Hepatic stellate cell (primary cell): ENCODE measurements around the gene PPFIA4.

Experiments used
- DNase-seq: peaks from one replicate; pipeline ENCODE4 v3.0.0; 2011; ENCODE audit warnings: low spot score

The PPFIA4 gene

GRCh38 chr1:203057911-203058675, 31.8 kb downstream of the PPFIA4 start:
- no peak for DNase-seq

DNA sequence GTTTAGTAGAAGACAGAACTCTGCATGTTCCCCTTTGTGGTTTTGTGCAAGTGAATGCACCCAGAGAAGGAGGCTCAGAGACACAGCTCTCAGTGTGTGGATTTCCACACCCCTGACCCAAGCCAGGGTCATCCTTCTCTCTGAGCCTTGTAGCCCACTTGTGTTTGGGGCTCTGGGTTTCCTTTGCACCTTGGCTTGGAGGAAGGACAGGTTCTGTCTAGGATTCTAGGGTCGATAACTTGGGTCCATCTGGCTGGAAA, 32.3 kb downstream of the PPFIA4 start:
- DNase-seq, result no peak

DNA sequence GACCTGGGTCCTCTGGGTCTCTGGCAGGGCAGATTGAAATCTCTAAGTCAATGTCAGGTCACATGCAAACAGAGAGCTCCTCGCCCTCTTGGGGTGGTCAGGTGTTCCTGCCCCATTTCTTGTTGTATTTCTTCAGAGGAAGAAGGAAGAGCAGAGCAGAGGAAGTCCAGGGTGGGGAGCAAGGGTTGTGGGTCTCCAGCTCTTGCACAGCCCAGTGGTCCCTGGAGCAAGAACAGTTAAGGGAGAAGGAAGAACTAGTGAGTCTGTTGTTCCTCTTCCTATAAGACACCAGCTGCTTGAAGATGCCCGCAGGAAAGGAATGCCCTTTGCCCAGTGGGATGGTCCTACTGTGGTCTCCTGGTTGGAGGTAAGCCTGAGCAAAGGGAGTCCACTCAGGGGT, 33.2 kb downstream of the PPFIA4 start:
- DNase-seq, result no peak

- no peak for DNase-seq
Measured at GRCh38 chr1:203060115-203060514, 33.8 kb downstream of the PPFIA4 start.

DNA sequence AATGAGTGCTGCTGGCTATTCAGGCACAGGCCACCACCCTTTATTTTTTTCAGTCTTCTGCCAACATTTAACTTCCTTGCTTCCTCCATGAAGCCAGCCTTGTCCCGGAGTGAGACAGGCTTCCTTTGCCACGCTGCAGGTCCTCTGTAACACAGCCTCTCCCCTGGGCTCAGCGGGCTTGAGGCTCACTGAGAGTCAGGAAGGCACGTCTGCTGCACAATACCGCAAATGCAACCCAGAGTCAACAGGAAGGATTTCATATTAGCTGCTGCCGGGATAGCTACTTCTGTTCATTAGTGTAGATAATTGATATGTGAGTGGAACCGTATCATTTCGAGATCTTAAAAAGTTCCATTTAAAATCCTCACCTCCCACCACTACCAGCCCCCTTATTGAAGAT, 37.0 kb downstream of the PPFIA4 start:
- DNase-seq, result no peak

GRCh38 chr1:203065191-203065590, 38.9 kb downstream of the PPFIA4 start:
- no peak for DNase-seq

DNA sequence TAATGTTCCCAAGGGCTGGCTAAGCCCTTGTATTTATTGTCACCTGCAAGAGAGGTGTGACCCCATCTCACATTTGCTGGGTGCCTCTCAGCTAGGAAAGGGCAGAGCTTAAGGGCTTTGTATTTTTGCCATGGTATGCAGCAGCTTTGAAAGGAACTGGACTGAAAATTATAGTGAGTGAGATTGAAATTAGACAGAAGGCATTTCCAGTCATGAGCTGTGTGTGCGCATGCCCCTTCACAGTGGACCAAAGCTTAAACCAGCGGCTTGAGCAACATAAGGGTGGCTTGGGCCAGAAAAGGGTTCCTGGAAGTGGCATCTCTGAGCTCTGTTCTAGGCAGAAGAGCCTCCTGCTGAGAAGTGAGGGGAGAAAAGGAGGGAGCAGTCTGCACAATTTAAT, 39.7 kb downstream of the PPFIA4 start:
- DNase-seq, result no peak

DNA sequence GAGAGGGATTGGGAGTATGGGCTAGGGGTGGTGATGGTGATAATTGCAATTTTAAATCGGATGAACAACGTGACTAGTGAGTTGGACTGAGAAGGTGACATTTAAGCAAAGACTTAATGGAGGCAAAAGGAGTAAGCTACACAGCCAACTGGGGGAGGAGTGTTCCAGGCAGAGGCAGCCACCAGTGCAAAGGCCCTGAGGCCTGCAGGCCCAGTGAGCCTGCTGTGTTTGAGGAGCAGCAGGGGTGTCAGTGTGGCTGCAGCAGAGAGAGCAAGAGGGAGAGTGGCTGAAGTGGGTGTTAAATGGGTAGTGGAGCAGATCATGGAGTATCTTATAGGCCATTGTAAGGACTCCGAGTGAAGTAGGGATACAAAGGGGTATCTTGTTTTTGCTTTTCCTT, 40.7 kb downstream of the PPFIA4 start:
- DNase-seq, result no peak

DNA sequence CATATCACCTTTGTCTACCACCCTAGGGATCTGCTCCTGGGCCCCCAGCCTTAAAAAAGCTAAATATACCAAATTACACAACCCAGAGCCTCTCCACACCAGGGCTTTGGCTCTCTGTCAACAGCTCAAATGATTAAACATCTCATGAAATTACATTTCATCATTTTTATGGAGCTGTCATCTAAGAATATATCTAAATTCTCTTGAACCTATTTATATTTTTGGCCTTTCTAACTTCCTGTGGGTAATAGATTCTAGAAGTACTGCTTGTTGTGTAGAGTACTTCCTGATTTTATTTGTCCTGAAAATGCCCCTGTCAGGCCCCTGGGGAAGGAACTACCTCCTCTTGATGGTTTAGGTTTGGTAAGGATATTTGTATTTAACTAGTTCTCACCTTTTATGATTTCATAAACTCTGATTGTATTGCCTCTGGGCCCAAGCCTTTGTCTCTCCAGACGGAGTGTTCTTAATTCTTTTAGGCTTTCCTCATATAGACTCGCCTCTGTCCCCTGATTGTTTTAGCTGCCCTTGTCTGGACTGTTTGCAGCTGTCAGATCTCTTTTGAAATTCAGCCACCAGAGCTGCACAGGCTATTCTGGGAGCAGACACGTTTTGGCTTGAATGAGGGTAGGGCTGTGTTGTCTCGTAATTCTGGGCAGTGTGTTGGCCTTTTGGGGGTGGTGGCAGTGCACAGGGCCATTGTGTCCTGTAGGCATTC, 42.9 kb downstream of the PPFIA4 start:
- no peak for DNase-seq

GRCh38 chr1:203072002-203072602, 45.8 kb downstream of the PPFIA4 start:
- DNase-seq, result no peak

DNA sequence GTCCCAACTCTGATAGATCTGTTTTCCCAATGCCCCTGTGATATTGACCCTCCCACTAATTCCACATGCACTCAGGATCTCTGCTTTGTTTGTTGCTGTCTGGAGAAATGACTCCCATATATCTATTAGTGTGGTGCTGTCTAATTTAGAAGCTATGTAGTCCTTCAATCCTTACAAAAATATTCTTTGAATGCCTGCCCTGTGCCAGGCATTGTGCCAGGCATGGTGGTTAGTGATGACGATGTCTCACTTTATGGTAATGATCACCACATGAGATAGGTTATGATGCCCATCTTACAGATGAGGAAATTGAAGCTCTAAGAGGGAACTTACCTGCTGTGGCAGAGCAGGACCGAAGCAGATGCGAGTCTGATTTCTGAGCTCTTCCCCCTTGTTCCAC, 46.6 kb downstream of the PPFIA4 start:
- no peak for DNase-seq

- DNase-seq, result no peak
Measured at GRCh38 chr1:203073469-203073868, 47.2 kb downstream of the PPFIA4 start.

DNA sequence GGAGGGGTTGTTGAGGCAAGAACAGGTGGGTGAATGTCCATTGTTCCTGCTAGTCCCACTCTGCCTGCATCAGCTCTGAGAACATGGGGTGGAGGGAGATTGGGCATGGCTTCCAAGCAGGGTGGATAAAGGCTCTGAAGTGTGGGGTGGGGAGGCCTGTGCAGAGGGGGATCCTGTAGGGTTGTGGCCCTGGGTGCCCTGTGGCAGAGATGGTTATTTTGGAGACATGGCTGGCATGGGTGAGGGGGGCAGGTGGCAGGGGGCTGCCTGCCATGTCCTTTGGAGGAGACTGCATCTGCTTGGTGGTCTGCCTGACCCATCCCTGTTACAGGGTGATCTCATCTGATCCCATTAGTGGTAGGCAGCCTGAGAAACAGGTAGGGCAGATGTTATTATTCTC, 48.3 kb downstream of the PPFIA4 start:
- no peak for DNase-seq

GRCh38 chr1:203075236-203076030, 49.1 kb downstream of the PPFIA4 start:
- DNase-seq, result no peak

- DNase-seq, result no peak
Measured at GRCh38 chr1:203076031-203076511, 49.8 kb downstream of the PPFIA4 start.

DNA sequence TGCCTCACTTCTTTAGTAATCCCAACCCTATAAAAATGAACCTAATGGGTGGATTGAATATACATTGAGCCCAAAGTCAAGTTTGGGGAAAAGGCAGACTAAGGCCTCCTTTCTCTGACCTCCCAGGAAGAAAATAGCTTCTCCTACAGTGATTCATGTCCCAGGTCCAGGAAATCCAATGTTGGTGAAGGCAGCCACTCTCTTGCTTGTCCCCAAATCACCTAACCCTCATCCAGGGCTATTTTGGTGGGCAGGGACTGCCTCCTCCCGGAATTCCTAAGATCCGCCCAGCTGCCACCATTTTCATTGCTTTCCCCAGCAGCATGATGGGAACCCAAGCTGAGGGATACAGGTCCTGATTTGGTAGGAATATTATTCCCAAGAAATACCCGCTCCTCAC, 51.1 kb downstream of the PPFIA4 start:
- no peak for DNase-seq

GRCh38 chr1:203077956-203078355, 51.7 kb downstream of the PPFIA4 start:
- no peak for DNase-seq

DNA sequence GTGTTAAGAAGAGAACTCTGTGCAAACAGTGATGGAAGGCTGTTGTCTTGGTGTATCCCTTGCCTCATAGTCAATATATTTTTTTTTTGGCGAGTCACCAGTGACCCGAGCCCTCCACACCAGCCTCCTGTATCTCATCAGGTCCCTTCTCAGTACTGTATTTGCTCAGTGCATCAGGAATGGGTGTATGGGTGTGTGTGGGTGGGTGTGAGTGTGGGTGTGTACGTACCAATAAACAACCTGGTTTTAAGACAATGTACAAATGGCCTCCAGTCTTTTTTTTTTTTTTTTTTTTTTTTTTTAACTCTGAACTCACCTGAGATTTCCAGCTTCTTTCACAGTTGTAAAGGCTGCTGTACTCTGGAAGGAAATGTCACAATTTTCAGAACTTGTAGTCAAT, 52.2 kb downstream of the PPFIA4 start:
- no peak for DNase-seq

- no peak for DNase-seq
Measured at GRCh38 chr1:203080456-203080855, 54.2 kb downstream of the PPFIA4 start.

- DNase-seq, result no peak
Measured at GRCh38 chr1:203081465-203082230, 55.4 kb downstream of the PPFIA4 start.

GRCh38 chr1:203082231-203082505, 55.9 kb downstream of the PPFIA4 start:
- DNase-seq, result no peak
